ENCODE measurements around the gene RHPN2. TPM values are rescaled to one million over a fixed set of nuclear protein-coding genes. Genes with fewer than 3 reads are reported as not detected.

The RHPN2 gene
- polyA plus RNA-seq, 3 donors from 2014 or later, result not detected

DNA sequence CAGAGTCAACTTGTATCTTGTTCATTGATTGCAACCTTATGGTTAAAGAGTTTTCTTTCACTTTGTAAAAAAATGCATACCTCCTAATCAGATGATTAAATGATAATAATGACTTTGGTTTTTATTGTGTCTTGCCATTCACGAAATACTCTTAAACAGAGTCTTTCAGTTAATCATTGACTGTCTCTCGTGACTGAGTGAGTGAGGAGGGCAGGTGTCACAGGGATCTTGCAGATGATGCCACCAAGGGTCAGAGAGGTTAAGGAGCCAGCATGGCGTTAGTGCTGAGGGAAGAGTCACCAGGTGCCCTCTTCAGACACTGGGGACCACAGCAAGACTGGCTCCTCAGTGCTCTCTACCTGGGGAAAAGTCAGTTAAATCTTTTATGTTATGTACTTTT is 24.3 kb upstream of the RHPN2 start:
- Mint-ChIP-seq H3K9me3 (no peaks in the 10 kb centered on the region), H3K4me3 (no peak overlapping the region), H3K4me1 (peaks cover 4 to 12% of the 10 kb centered on the region in 2 donors), H3K27me3 (ENCODE audit: low read depth in 3 of 3) (peaks cover 0 to 3% (median 0%) of the 10 kb centered on the region in 3 donors), H3K36me3 (peaks cover 25 to 32% (median 25%) of the 10 kb centered on the region in 3 donors), H3K27ac (no peak overlapping the region)
- DNase-seq, result no peak

DNA sequence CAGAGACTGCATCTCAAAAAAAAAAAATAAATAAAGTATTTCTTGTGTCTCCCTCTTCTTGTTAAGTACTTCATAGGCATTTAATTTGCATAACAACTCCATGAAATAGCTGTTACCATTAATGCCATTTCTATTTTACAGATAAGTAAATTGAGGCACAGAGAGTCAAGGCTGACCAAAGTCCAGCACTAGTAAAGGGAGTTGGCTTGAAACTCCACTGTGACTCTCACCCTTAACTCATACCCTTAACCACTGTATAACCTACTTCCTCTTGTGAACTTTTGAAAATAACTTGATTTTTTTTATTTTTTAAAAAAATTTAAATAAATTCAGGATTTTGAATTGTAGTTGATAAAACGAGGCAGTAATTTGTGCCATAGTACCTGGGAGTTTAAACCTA is 22.3 kb upstream of the RHPN2 start:
- H3K4me1 Mint-ChIP-seq, result peaks cover 12 to 20% of the 10 kb centered on the region in 2 donors
- H3K4me3 Mint-ChIP-seq, result no peak overlapping the region
- peaks cover 0 to 1% (median 0%) of the 10 kb centered on the region in 3 donors for H3K27me3 Mint-ChIP-seq (ENCODE audit: low read depth in 3 of 3)
- H3K36me3 Mint-ChIP-seq, result peaks cover 16 to 23% (median 18%) of the 10 kb centered on the region in 3 donors
- no peak overlapping the region for H3K27ac Mint-ChIP-seq
- H3K9me3 Mint-ChIP-seq, result no peaks in the 10 kb centered on the region
- no peak for DNase-seq

DNA sequence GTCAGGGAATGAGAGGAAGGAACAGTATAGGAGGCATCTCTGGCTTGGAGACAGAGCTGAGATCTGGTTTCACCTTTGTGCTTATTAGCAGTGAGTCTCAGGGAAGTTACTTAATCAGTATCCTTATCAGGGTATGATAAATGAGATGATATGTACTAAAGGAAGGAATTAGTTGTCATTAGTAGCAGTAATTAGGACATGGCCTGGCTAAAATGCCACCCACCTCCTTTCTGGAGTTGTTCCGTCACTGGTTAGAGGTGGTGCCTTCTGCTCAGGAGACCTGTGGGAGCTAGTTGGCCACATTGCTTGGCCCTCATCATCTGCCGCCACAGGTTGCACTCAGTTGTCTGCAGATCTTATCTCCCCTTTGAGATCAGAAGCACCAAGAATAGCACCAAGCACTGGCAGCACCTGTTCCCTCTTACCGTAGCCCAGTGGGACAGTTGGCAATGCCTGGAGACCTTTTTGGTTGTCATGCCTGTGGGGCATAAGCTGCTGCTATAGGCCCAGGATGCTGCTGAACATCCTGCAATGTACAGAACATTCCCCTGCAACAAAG is 21.0 kb upstream of the RHPN2 start:
- H3K4me1 Mint-ChIP-seq, result peaks cover 25 to 33% of the 10 kb centered on the region in 2 donors
- DNase-seq, result no peak
- H3K36me3 Mint-ChIP-seq, result peaks cover 12 to 15% (median 14%) of the 10 kb centered on the region in 3 donors
- no peaks in the 10 kb centered on the region for H3K9me3 Mint-ChIP-seq
- H3K27ac Mint-ChIP-seq, result no peak overlapping the region
- peaks cover 2 to 12% (median 6%) of the 10 kb centered on the region in 3 donors for H3K27me3 Mint-ChIP-seq (ENCODE audit: low read depth in 3 of 3)
- H3K4me3 Mint-ChIP-seq, result no peak overlapping the region

DNA sequence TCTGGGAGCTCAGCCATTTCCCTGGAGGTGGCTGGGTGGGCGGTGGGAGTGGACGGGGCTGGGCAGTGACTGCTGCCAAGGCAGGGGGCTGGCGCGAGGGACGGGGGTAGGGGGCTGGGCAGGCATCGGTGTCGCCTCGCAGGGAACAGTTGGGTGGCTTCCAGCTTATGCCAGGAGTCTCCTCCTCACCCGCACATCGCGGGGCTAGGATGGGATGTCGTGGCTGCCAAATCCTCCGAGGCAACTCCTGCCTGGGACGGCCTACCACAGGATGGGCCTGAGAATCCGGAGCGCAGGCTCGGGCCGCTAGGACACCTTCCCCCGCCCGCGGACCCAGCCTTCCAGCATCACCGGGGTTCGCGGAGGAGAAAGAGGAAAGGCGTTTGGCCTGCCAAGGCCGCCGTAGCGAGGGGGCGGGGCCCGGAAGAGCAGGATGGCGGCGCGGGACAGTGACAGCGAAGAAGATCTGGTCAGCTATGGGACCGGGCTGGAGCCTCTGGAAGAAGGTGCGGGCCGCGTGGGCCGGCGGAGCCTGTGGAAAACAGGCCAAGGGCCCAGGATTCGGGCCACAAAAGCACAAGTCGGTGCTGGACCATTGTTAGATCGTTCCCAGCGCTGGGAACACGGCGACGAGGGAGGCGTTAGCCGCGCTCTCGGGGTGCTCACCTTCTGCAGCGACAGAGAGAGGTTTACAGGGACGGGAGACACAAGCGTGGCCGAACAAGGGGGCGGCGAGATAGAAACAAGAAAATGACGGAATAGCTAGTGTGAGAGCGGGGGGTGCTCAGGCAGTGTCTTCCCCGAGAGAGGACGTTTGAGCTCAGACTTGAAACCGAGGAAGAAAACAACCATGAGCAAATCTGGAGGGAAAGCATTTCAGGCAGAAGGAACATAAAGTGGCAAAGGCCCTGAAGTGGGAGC is 16.3 kb upstream of the RHPN2 start, which contains the start of gene GPATCH1:
Gene GPATCH1 (plus strand): TSS at position 421 of the 921 bp plus-strand sequence. CDS start 13 bp downstream, at position 434.
- H3K4me3 Mint-ChIP-seq, result peak within 1 kb of the TSS; percentile 94 to 99 (median 96)
- peaks cover 4 to 12% (median 6%) of the 10 kb centered on the region in 3 donors for H3K27me3 Mint-ChIP-seq (ENCODE audit: low read depth in 3 of 3)
- peaks cover 27% of the 10 kb centered on the region in 2 donors for H3K4me1 Mint-ChIP-seq
- no peaks in the 10 kb centered on the region for H3K36me3 Mint-ChIP-seq
- DNase-seq, result peak; percentile 84 to 86 (median 84)
- no peaks in the 10 kb centered on the region for H3K9me3 Mint-ChIP-seq
- H3K27ac Mint-ChIP-seq, result peak within 1 kb of the TSS; percentile 91 to 95 (median 92)

DNA sequence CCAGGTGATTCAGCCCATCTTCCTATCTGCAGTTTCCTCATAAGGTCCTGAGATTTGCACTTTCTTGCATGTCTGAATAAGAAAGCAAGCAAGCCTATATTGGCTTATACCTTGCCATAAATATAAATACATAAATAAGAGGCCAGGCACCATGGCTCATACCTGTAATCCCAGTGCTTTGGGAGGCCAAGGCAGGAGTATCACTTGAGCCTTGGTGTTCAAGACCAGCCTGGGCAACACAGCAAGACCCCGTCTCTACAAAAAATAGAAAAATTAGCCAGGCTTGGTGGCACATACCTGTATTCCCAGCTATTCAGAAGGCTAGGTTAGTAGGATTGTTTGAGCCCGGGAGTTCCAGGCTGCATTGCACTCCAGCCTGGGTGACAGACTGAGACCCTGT is 10.8 kb upstream of the RHPN2 start:
- H3K27me3 Mint-ChIP-seq (ENCODE audit: low read depth in 3 of 3), result peaks cover 3 to 10% (median 5%) of the 10 kb centered on the region in 3 donors
- no peaks in the 10 kb centered on the region for H3K36me3 Mint-ChIP-seq
- DNase-seq, result no peak
- peaks cover 0 to 1% of the 10 kb centered on the region in 2 donors for H3K4me1 Mint-ChIP-seq
- no peaks in the 10 kb centered on the region for H3K9me3 Mint-ChIP-seq
- no peak overlapping the region for H3K27ac Mint-ChIP-seq
- H3K4me3 Mint-ChIP-seq, result no peak overlapping the region

DNA sequence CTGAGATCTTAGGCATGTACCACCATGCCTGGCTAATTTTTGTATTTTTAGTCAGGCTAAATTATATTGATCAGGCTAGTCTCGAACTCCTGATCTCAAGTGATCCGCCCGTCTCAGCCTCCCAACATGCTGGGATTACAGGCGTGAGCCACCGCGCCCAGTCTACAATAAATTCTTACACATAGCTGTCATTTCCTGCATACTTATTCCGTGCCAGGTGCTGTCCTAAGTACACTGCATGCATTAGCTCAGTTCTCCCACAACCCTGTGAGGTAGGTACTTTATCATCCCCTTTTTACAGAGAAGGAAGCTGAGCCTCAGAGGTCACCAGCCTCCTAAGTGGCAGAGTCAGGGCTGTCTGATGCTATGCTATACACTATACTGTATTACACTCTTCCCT is 7.2 kb upstream of the RHPN2 start:
- Mint-ChIP-seq H3K27me3 (ENCODE audit: low read depth in 3 of 3) (peaks cover 3 to 8% (median 5%) of the 10 kb centered on the region in 3 donors), H3K4me1 (no peaks in the 10 kb centered on the region), H3K36me3 (no peaks in the 10 kb centered on the region), H3K4me3 (no peak overlapping the region), H3K27ac (no peak overlapping the region), H3K9me3 (no peaks in the 10 kb centered on the region)
- DNase-seq, result no peak

DNA sequence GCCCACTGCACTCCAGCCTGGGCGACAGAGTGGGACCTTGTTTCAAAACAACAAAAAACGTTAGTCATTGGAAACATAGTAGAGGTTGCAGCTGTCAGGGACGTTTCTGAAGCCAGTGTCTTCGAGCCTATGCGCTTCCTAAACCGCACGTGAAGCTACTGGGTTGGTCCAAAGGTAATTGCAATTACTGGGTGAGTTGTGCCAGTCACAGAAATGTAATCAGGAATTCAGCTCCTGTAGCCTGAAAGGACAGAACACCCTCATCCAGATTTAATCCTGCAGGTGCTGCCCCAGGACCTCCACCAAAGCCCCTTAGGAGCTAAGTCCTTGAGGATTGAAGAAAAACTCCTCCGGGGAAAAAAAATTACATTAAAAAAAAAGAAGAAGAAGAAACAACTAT is 2.4 kb upstream of the RHPN2 start:
- H3K36me3 Mint-ChIP-seq, result no peaks in the 10 kb centered on the region
- no peaks in the 10 kb centered on the region for H3K4me1 Mint-ChIP-seq
- H3K27me3 Mint-ChIP-seq (ENCODE audit: low read depth in 3 of 3), result peaks cover 4 to 12% (median 11%) of the 10 kb centered on the region in 3 donors
- no peak for DNase-seq
- H3K9me3 Mint-ChIP-seq, result no peaks in the 10 kb centered on the region
- peak overlapping the region in 1 of 5 donors; percentile 11 for H3K4me3 Mint-ChIP-seq
- H3K27ac Mint-ChIP-seq, result no peak overlapping the region

DNA sequence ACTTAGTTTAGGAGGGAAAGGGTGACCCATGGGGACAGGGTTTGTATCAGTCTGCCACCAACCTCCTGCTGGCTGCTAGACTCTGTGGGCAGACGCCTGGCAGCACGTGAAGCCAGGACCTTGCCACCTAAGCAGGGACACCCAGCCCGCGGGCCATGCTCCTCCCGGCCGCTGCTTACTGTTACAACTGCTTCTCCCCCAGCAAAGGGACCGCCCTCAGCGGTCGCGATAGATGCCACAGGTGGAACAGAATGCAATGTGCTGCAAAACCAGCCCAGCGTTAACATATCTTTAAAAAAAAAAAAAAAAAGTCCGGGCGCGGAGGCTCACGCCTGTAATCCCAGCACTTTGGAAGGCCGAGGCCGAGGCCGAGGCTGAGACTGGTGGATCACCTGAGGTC is 1.9 kb upstream of the RHPN2 start:
- Mint-ChIP-seq H3K27me3 (ENCODE audit: low read depth in 3 of 3) (peaks cover 4 to 11% (median 11%) of the 10 kb centered on the region in 3 donors), H3K27ac (no peak overlapping the region), H3K4me1 (no peaks in the 10 kb centered on the region), H3K36me3 (no peaks in the 10 kb centered on the region), H3K4me3 (peak overlapping the region in 3 of 5 donors; percentile 36 to 64 (median 50)), H3K9me3 (no peaks in the 10 kb centered on the region)
- DNase-seq, result no peak

DNA sequence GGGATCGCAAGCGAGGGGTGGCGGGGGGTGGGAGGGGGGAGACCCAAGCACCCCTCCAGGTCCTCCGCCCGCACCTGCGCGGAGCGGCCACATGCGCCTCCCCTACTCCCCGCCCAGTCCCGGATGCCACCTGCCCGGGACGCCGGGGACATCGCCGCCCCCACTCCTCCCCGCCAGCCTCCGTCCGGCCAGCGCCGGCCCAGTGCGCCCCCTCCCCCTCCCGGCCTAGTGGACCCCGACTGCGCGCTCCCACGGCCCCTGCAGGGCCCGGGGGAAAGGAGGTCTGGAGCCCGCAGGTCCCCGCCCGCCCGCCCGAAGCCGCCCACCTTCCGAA is 263 bp downstream of the RHPN2 start:
- DNase-seq, result no peak

DNA sequence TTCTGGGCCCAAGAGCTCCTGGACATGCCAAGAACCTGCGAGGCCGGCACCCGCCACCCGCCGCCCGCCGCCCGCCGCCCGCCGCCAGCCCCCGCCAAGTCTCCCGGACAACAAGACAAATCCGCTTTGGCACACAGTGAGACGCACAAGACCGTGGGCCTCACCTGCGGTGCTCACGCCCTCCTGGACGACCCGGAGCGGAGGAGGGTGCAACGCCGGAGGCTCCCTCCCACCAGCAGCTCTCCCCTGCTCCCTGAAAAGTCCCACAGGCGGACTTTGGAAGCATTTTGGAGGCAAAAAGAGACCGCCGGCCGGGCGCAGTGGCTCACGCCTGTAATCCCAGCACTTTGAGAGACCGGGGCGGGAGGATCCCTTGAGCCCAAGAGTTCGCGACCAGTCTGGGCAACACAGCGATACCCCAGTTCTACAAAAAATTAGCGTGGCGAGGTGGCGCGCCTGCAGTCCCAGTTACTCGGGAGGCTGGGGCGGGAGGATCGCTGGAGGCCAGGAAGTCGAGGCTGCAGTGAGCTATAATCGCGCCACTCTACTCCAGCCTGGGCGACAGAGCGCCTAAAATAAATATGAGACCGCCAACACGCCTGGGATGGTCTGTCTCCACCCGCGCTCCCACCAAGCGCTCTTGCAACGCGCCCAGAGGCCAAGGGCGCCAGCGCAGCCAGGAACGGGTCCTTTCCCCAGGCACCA is 783 bp downstream of the RHPN2 start:
- H3K27ac Mint-ChIP-seq, result no peak overlapping the region
- H3K27me3 Mint-ChIP-seq (ENCODE audit: low read depth in 3 of 3), result peaks cover 0 to 16% (median 16%) of the 10 kb centered on the region in 3 donors
- no peak for DNase-seq
- peak overlapping the region in 3 of 5 donors; percentile 30 to 66 (median 44) for H3K4me3 Mint-ChIP-seq
- no peaks in the 10 kb centered on the region for H3K9me3 Mint-ChIP-seq
- no peaks in the 10 kb centered on the region for H3K4me1 Mint-ChIP-seq
- H3K36me3 Mint-ChIP-seq, result no peaks in the 10 kb centered on the region

More for the DNA sequence above, 263 bp downstream of the RHPN2 start:
- peaks cover 0 to 16% (median 15%) of the 10 kb centered on the region in 3 donors for H3K27me3 Mint-ChIP-seq (ENCODE audit: low read depth in 3 of 3)
- no peaks in the 10 kb centered on the region for H3K4me1 Mint-ChIP-seq
- no peaks in the 10 kb centered on the region for H3K9me3 Mint-ChIP-seq
- no peaks in the 10 kb centered on the region for H3K36me3 Mint-ChIP-seq
- H3K27ac Mint-ChIP-seq, result no peak overlapping the region
- peak overlapping the region in 2 of 5 donors; percentile 30 to 44 for H3K4me3 Mint-ChIP-seq

DNA sequence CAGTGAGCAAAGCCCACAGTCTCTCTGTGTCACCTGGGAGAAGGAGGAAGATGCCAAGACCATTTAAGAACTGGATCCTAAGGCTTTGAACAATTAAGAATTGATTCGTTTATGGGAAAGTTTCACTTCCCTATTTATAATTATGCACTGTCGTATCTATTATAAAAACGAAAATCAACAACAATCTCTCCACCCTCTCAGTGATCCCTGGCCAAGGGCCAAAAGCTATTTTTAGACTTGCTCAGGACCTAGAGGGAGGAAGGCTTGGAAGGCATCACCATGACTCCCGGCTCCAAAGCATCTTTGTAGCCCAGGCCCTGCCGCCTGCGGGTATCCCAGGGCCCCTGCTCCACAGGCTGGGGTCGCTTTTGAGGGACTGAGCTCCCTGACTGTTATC is 1.3 kb downstream of the RHPN2 start:
- DNase-seq, result no peak
- H3K4me3 Mint-ChIP-seq, result no peak overlapping the region

DNA sequence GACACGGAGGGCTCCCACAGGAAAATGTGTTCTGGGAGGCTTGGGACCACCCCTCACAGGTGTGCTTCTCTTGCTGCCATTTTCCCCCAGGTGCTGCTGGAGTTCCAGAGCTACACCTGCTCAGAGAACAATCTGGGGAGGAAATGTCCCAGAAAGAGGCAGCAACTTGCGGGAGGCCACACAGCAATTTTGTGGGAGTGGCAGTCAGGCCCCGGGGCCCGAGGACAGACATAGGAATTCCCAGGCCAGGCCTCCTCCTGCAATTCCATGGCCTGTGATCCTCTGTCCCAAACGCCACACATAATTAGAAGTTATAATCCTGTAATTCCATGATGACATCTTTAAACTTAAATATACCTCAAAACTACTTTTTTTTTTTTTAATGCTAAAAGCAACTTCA is 1.8 kb downstream of the RHPN2 start:
- no peaks in the 10 kb centered on the region for H3K4me1 Mint-ChIP-seq
- DNase-seq, result no peak
- H3K27ac Mint-ChIP-seq, result no peak overlapping the region
- H3K4me3 Mint-ChIP-seq, result no peak overlapping the region
- no peaks in the 10 kb centered on the region for H3K36me3 Mint-ChIP-seq
- no peaks in the 10 kb centered on the region for H3K9me3 Mint-ChIP-seq
- H3K27me3 Mint-ChIP-seq (ENCODE audit: low read depth in 3 of 3), result peaks cover 0 to 16% (median 16%) of the 10 kb centered on the region in 3 donors

More for the DNA sequence above, 1.3 kb downstream of the RHPN2 start:
- Mint-ChIP-seq H3K9me3 (no peaks in the 10 kb centered on the region), H3K36me3 (no peaks in the 10 kb centered on the region), H3K27ac (no peak overlapping the region), H3K4me1 (no peaks in the 10 kb centered on the region), H3K27me3 (ENCODE audit: low read depth in 3 of 3) (peaks cover 0 to 16% (median 16%) of the 10 kb centered on the region in 3 donors)

DNA sequence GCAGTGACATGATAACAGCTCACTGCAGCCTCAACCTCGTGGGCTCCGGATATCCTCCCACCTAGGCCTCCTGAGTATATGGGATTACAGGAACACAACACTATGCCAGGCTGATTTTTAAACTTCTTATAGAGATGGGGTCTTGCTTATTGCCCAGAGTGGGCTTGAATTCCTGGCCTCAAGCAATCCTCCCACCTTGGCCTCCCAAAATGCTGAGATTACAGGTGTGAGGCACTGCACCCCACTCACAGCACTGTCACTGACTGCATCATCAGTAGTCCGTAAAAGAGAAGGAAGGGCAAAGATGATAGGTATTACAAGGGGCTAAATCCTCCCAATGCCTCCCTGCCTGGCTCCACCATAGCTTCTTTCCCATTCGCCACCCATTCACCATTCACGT is 4.1 kb downstream of the RHPN2 start:
- Mint-ChIP-seq H3K9me3 (no peaks in the 10 kb centered on the region), H3K4me1 (no peaks in the 10 kb centered on the region), H3K27me3 (ENCODE audit: low read depth in 3 of 3) (peaks cover 0 to 13% (median 9%) of the 10 kb centered on the region in 3 donors), H3K36me3 (no peaks in the 10 kb centered on the region), H3K4me3 (no peak overlapping the region), H3K27ac (no peak overlapping the region)
- no peak for DNase-seq

DNA sequence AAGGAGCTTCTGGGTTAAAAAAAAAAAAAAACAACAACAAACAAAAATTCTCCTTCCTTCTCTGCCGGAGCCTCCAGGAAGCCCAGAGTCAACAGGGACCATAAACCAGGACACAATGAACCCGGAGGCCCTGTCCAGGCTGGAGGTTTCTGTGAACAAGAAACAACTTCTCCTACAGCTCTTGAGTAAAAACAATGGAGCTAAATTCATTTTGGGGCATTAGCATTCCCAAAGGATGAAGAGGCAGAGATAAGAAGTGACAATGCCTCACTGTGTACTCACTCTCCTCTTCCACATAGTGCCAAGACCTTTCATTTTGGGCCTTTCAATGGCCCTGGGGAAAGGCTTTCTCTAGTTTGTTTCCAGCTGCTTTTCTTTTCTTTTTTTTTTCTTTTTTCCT is 9.0 kb downstream of the RHPN2 start:
- DNase-seq, result no peak
- H3K4me1 Mint-ChIP-seq, result no peaks in the 10 kb centered on the region
- no peak overlapping the region for H3K4me3 Mint-ChIP-seq
- H3K27ac Mint-ChIP-seq, result no peak overlapping the region
- no peaks in the 10 kb centered on the region for H3K36me3 Mint-ChIP-seq
- H3K27me3 Mint-ChIP-seq (ENCODE audit: low read depth in 3 of 3), result peaks cover 2 to 5% (median 4%) of the 10 kb centered on the region in 3 donors
- H3K9me3 Mint-ChIP-seq, result no peaks in the 10 kb centered on the region
